NCI-H1048 (cell line): Measurements from ENCODE around the gene BAIAP2L1.
A peak's percentile ranks its signal among the peaks of the same experiment; 100 is the strongest.

Experiments
- DNase-seq: peaks from one replicate; lab custom pipeline; 2025; lab: John Stamatoyannopoulos, UW

Gene BAIAP2L1

GRCh38 chr7:98278936-98279335 lies 122.0 kb downstream of the BAIAP2L1 start:
- no peak for DNase-seq

- no peak for DNase-seq
Observed at GRCh38 chr7:98278408-98278807, 122.5 kb downstream of the BAIAP2L1 start.

- no peak for DNase-seq
Observed at GRCh38 chr7:98276241-98276761, 124.6 kb downstream of the BAIAP2L1 start.

- DNase-seq = no peak
Observed at GRCh38 chr7:98267303-98267702, 133.6 kb downstream of the BAIAP2L1 start.

- DNase-seq = no peak
Observed at GRCh38 chr7:98266840-98267239, 134.1 kb downstream of the BAIAP2L1 start.

GRCh38 chr7:98265841-98266271 lies 135.0 kb downstream of the BAIAP2L1 start:
- no peak for DNase-seq

GRCh38 chr7:98257701-98258100 lies 143.2 kb downstream of the BAIAP2L1 start:
- DNase-seq = no peak

GRCh38 chr7:98256431-98256830 lies 144.5 kb downstream of the BAIAP2L1 start:
- no peak for DNase-seq

GRCh38 chr7:98254951-98255610 lies 145.8 kb downstream of the BAIAP2L1 start:
- no peak for DNase-seq

- no peak for DNase-seq
Observed at GRCh38 chr7:98254516-98254915, 146.4 kb downstream of the BAIAP2L1 start.

GRCh38 chr7:98252425-98253054 lies 148.3 kb downstream of the BAIAP2L1 start:
- no peak for DNase-seq

GRCh38 chr7:98251601-98252424 lies 149.1 kb downstream of the BAIAP2L1 start, which contains the start of gene TECPR1:
Gene TECPR1 (minus strand): TSS chr7:98252232. CDS start chr7:98246146, 6,086 bp downstream.
- DNase-seq = peak; percentile 68

GRCh38 chr7:98251231-98251600 lies 149.7 kb downstream of the BAIAP2L1 start:
- no peak for DNase-seq

GRCh38 chr7:98250789-98251188 lies 150.1 kb downstream of the BAIAP2L1 start:
- no peak for DNase-seq

- no peak for DNase-seq
Observed at GRCh38 chr7:98249106-98249505, 151.8 kb downstream of the BAIAP2L1 start.

GRCh38 chr7:98248156-98248555 lies 152.7 kb downstream of the BAIAP2L1 start:
- DNase-seq = no peak

GRCh38 chr7:98244871-98245270 lies 156.0 kb downstream of the BAIAP2L1 start:
- DNase-seq = no peak

- no peak for DNase-seq
Observed at GRCh38 chr7:98242934-98243333, 158.0 kb downstream of the BAIAP2L1 start.

GRCh38 chr7:98242342-98242741 lies 158.5 kb downstream of the BAIAP2L1 start:
- DNase-seq = no peak

GRCh38 chr7:98241674-98242241 lies 159.1 kb downstream of the BAIAP2L1 start:
- DNase-seq = no peak
